ENCODE data around the gene FKBP11.

The FKBP11 gene

GRCh38 chr12:48937170-48937569 is 11.9 kb upstream of the FKBP11 start:
- H3K4me3 Mint-ChIP-seq: no peak overlapping the region
- H3K4me1 Mint-ChIP-seq: no peaks in the 10 kb centered on the region

GRCh38 chr12:48936379-48936979 is 11.2 kb upstream of the FKBP11 start:
- Mint-ChIP-seq H3K27ac (no peak overlapping the region), H3K27me3 (ENCODE audit: low read depth) (no peaks in the 10 kb centered on the region), H3K9me3 (no peaks in the 10 kb centered on the region), H3K4me1 (no peaks in the 10 kb centered on the region), H3K4me3 (no peak overlapping the region), H3K36me3 (ENCODE audit: low read depth) (peaks cover 72% of the 10 kb centered on the region)
- peak; percentile 84 to 89 (median 87) for TF ChIP-seq CTCF (IDR thresholded peaks at IDR 0.05; ENCODE audit: unreplicated experiment in 3 of 3)

More at GRCh38 chr12:48937170-48937569, 11.9 kb upstream of the FKBP11 start:
- Mint-ChIP-seq H3K9me3 (no peaks in the 10 kb centered on the region), H3K27ac (no peak overlapping the region), H3K36me3 (ENCODE audit: low read depth) (peaks cover 77% of the 10 kb centered on the region), H3K27me3 (ENCODE audit: low read depth) (no peaks in the 10 kb centered on the region)
- no peak for TF ChIP-seq CTCF (IDR thresholded peaks at IDR 0.05; ENCODE audit: unreplicated experiment in 3 of 3)

GRCh38 chr12:48934312-48934706 is 9.0 kb upstream of the FKBP11 start:
- no peaks in the 10 kb centered on the region for H3K9me3 Mint-ChIP-seq
- peak in 2 of 3 experiments; percentile 20 to 28 for TF ChIP-seq CTCF (IDR thresholded peaks at IDR 0.05; ENCODE audit: unreplicated experiment in 3 of 3)
- H3K27me3 Mint-ChIP-seq (ENCODE audit: low read depth): no peaks in the 10 kb centered on the region
- no peak overlapping the region for H3K27ac Mint-ChIP-seq
- H3K4me3 Mint-ChIP-seq: no peak overlapping the region
- no peaks in the 10 kb centered on the region for H3K4me1 Mint-ChIP-seq
- H3K36me3 Mint-ChIP-seq (ENCODE audit: low read depth): peaks cover 76% of the 10 kb centered on the region

GRCh38 chr12:48933664-48934311 is 8.5 kb upstream of the FKBP11 start:
- H3K27me3 Mint-ChIP-seq (ENCODE audit: low read depth): no peaks in the 10 kb centered on the region
- no peak overlapping the region for H3K4me3 Mint-ChIP-seq
- H3K27ac Mint-ChIP-seq: no peak overlapping the region
- no peaks in the 10 kb centered on the region for H3K9me3 Mint-ChIP-seq
- H3K4me1 Mint-ChIP-seq: no peaks in the 10 kb centered on the region
- no peak for TF ChIP-seq CTCF (IDR thresholded peaks at IDR 0.05; ENCODE audit: unreplicated experiment in 3 of 3)
- H3K36me3 Mint-ChIP-seq (ENCODE audit: low read depth): peaks cover 73% of the 10 kb centered on the region

GRCh38 chr12:48932878-48933277 is 7.6 kb upstream of the FKBP11 start:
- Mint-ChIP-seq H3K27ac (no peak overlapping the region), H3K36me3 (ENCODE audit: low read depth) (peaks cover 65% of the 10 kb centered on the region), H3K4me3 (no peak overlapping the region), H3K9me3 (no peaks in the 10 kb centered on the region), H3K27me3 (ENCODE audit: low read depth) (no peaks in the 10 kb centered on the region), H3K4me1 (no peaks in the 10 kb centered on the region)
- TF ChIP-seq CTCF (IDR thresholded peaks at IDR 0.05; ENCODE audit: unreplicated experiment in 3 of 3): no peak

- Mint-ChIP-seq H3K4me3 (no peak overlapping the region), H3K27ac (no peak overlapping the region), H3K27me3 (ENCODE audit: low read depth) (no peaks in the 10 kb centered on the region)
These were observed 5.2 kb upstream of the FKBP11 start for GRCh38 chr12:48930475-48930874.

More at GRCh38 chr12:48930475-48930874, 5.2 kb upstream of the FKBP11 start:
- peaks cover 56% of the 10 kb centered on the region for H3K36me3 Mint-ChIP-seq (ENCODE audit: low read depth)
- no peaks in the 10 kb centered on the region for H3K4me1 Mint-ChIP-seq
- no peaks in the 10 kb centered on the region for H3K9me3 Mint-ChIP-seq
- no peak for TF ChIP-seq CTCF (IDR thresholded peaks at IDR 0.05; ENCODE audit: unreplicated experiment in 3 of 3)
